Right lobe of liver (tissue), 4 donors: ENCODE measurements around the gene KNL1.

Experiments used
- CTCF ChIP-seq, 4 donors: fragments of 200-600 bp in 3 of 4; fragments of 450-650 bp in 1 of 4; IDR thresholded peaks; one replicate each; pipeline versions ENCODE4 v1.5.1 to v1.8.0; 2016 to 2022; ENCODE audit warnings: antibody characterized with exemption in 4 of 4, mild to moderate bottlenecking in 2 of 4
- POLR2A ChIP-seq: fragments of 450-650 bp; IDR thresholded peaks from one replicate; pipeline ENCODE4 v1.6.1; 2017; ENCODE audit warnings: antibody characterized with exemption, mild to moderate bottlenecking
- donor health status: DM: no; HTN: no; CAD: no.
- donor health status: DM: no; HTN: no; CAD: no.
- donor health status: DM: no; HTN: yes; CAD: no.

- TF ChIP-seq CTCF (IDR thresholded peaks at IDR 0.05) (no peak), POLR2A (no peak)
These were observed 95.1 kb downstream of the KNL1 start for GRCh38 chr15:40688932-40689799.
